ENCODE measurements around the gene APOL5.
"Not testable (repeated sequence)": the region's sequence is repeated elsewhere in the genome, so short reads cannot be mapped to it uniquely, and the experiment has no call there.

Gene APOL5
- 0 to 0.04 reads per million in 2 experiments for total RNA-seq

- DNase-seq (ENCODE audit: low read depth) = no peak
These were observed at the start of gene APOL5 for GRCh38 chr22:35717572-35717971. Gene APOL5, plus strand, starts transcription at chr22:35717872. Its CDS starts 0 bp downstream, at chr22:35717872.

GRCh38 chr22:35674335-35674734 lies 43.3 kb upstream of the APOL5 start:
- DNase-seq (ENCODE audit: low read depth) = no peak

GRCh38 chr22:35676065-35676464 lies 41.6 kb upstream of the APOL5 start:
- DNase-seq (ENCODE audit: low read depth) = not testable (repeated sequence)

- no peak for DNase-seq (ENCODE audit: low read depth)
These were observed 40.0 kb upstream of the APOL5 start for GRCh38 chr22:35677460-35678187.

- DNase-seq (ENCODE audit: low read depth) = no peak
These were observed 38.8 kb upstream of the APOL5 start for GRCh38 chr22:35678836-35679235.

- not testable (repeated sequence) for DNase-seq (ENCODE audit: low read depth)
These were observed 38.2 kb upstream of the APOL5 start for GRCh38 chr22:35679492-35679891.

GRCh38 chr22:35681454-35682052 lies 36.1 kb upstream of the APOL5 start:
- DNase-seq (ENCODE audit: low read depth) = no peak

- DNase-seq (ENCODE audit: low read depth) = no peak
These were observed 34.1 kb upstream of the APOL5 start for GRCh38 chr22:35683560-35683959.

GRCh38 chr22:35684270-35684700 lies 33.4 kb upstream of the APOL5 start:
- no peak for DNase-seq (ENCODE audit: low read depth)

- DNase-seq (ENCODE audit: low read depth) = no peak
These were observed 32.9 kb upstream of the APOL5 start for GRCh38 chr22:35684732-35685131.

- DNase-seq (ENCODE audit: low read depth) = no peak
These were observed 31.9 kb upstream of the APOL5 start for GRCh38 chr22:35685731-35686130.

- no peak for DNase-seq (ENCODE audit: low read depth)
These were observed 31.4 kb upstream of the APOL5 start for GRCh38 chr22:35686298-35686697.

GRCh38 chr22:35687461-35687860 lies 30.2 kb upstream of the APOL5 start:
- no peak for DNase-seq (ENCODE audit: low read depth)

- no peak for DNase-seq (ENCODE audit: low read depth)
These were observed 28.6 kb upstream of the APOL5 start for GRCh38 chr22:35688913-35689675.

- no peak for DNase-seq (ENCODE audit: low read depth)
These were observed 27.7 kb upstream of the APOL5 start for GRCh38 chr22:35690001-35690400.

- DNase-seq (ENCODE audit: low read depth) = no peak
These were observed 22.5 kb upstream of the APOL5 start for GRCh38 chr22:35695202-35695601.

- no peak for DNase-seq (ENCODE audit: low read depth)
These were observed 20.5 kb upstream of the APOL5 start for GRCh38 chr22:35697142-35697541.

- DNase-seq (ENCODE audit: low read depth) = not testable (repeated sequence)
These were observed 17.8 kb upstream of the APOL5 start for GRCh38 chr22:35699852-35700251.

- no peak for DNase-seq (ENCODE audit: low read depth)
These were observed 13.6 kb upstream of the APOL5 start for GRCh38 chr22:35703861-35704584.

GRCh38 chr22:35705141-35705540 lies 12.5 kb upstream of the APOL5 start:
- no peak for DNase-seq (ENCODE audit: low read depth)

- DNase-seq (ENCODE audit: low read depth) = no peak
These were observed 9.2 kb upstream of the APOL5 start for GRCh38 chr22:35708453-35708852.

GRCh38 chr22:35708917-35709316 lies 8.8 kb upstream of the APOL5 start:
- DNase-seq (ENCODE audit: low read depth) = no peak
